Astrocyte (in vitro differentiated cells and primary cell): ENCODE results near the gene CBLC. TPM values are rescaled to one million over a fixed set of nuclear protein-coding genes. Genes with fewer than 3 reads are reported as not detected.

Experiments used
- DNase-seq: peaks from one replicate; pipeline ENCODE4 v3.0.0-alpha.2; 2010; ENCODE audit warnings: low read depth
- FAIRE-seq: peaks from 2 replicates; lab custom pipeline; 2011; peaks lifted over from hg19 to GRCh38; lab: Jason Lieb, UNC
- H2AFZ ChIP-seq: 2 replicates; pipeline ENCODE4 v1.6.0; 2012; ENCODE audit warnings: low read depth, low read length, inconsistent platforms
- H3K27ac ChIP-seq: 2 replicates; pipeline ENCODE4 v1.5.1; 2011; ENCODE audit warnings: low read depth, low read length, inconsistent platforms
- H3K27me3 ChIP-seq: 2 replicates; pipeline ENCODE4 v1.6.0; 2011; ENCODE audit warnings: low read length, inconsistent platforms; ENCODE audit not compliant: insufficient read depth
- H3K36me3 ChIP-seq: 2 replicates; pipeline ENCODE4 v1.5.1; 2011; ENCODE audit warnings: low read length, inconsistent platforms; ENCODE audit not compliant: insufficient read depth
- H3K4me1 ChIP-seq: 2 replicates; pipeline ENCODE4 v1.5.1; 2011; ENCODE audit warnings: low read length, inconsistent platforms; ENCODE audit not compliant: insufficient read depth
- H3K4me2 ChIP-seq: 2 replicates; pipeline ENCODE4 v1.6.0; 2012; ENCODE audit warnings: low read length, inconsistent platforms
- H3K4me3 ChIP-seq: 2 replicates; pipeline ENCODE4 v1.5.1; 2011; ENCODE audit warnings: low read depth, mild to moderate bottlenecking, low read length, inconsistent platforms; ENCODE audit not compliant: insufficient read depth
- H3K79me2 ChIP-seq: 2 replicates; pipeline ENCODE4 v1.6.0; 2012; ENCODE audit warnings: mild to moderate bottlenecking, low read length, inconsistent platforms; ENCODE audit not compliant: insufficient read depth
- H3K9ac ChIP-seq: 2 replicates; pipeline ENCODE4 v1.6.0; 2012; ENCODE audit warnings: mild to moderate bottlenecking, low read length, inconsistent platforms
- H3K9me3 ChIP-seq: 2 replicates; pipeline ENCODE4 v1.5.1; 2012; ENCODE audit warnings: low read depth, mild to moderate bottlenecking, low read length, inconsistent platforms; ENCODE audit not compliant: insufficient read depth
- H4K20me1 ChIP-seq: 2 replicates; pipeline ENCODE4 v1.6.0; 2012; ENCODE audit warnings: low read length, inconsistent platforms; ENCODE audit not compliant: insufficient read depth
- H3K27ac Mint-ChIP-seq: one replicate; pipeline ENCODE4 v1.8.0; 2021; ENCODE audit warnings: mild to moderate bottlenecking, mixed read lengths; ENCODE audit not compliant: unreplicated experiment
- H3K27me3 Mint-ChIP-seq: one replicate; pipeline ENCODE4 v1.8.0; 2021; ENCODE audit warnings: low read depth, mixed read lengths; ENCODE audit not compliant: unreplicated experiment
- H3K36me3 Mint-ChIP-seq: one replicate; pipeline ENCODE4 v1.8.0; 2021; ENCODE audit warnings: low read depth, mixed read lengths; ENCODE audit not compliant: unreplicated experiment
- H3K4me1 Mint-ChIP-seq: one replicate; pipeline ENCODE4 v1.8.0; 2021; ENCODE audit warnings: low read depth, mixed read lengths; ENCODE audit not compliant: unreplicated experiment
- H3K4me3 Mint-ChIP-seq: one replicate; pipeline ENCODE4 v1.8.0; 2021; ENCODE audit warnings: mild to moderate bottlenecking, moderate library complexity, mixed read lengths; ENCODE audit not compliant: unreplicated experiment
- H3K9me3 Mint-ChIP-seq: one replicate; pipeline ENCODE4 v1.8.0; 2021; ENCODE audit warnings: mild to moderate bottlenecking, mixed read lengths; ENCODE audit not compliant: unreplicated experiment
- CTCF ChIP-seq: IDR thresholded peaks from 2 replicates; pipeline ENCODE4 v1.5.1; 2011; ENCODE audit warnings: low read depth, mild to moderate bottlenecking, inconsistent platforms, low read length, moderate library complexity; ENCODE audit not compliant: insufficient read depth
- EZH2 ChIP-seq: IDR thresholded peaks from 2 replicates; pipeline ENCODE4 v1.6.1; 2012; ENCODE audit warnings: mild to moderate bottlenecking, low read length, inconsistent platforms; ENCODE audit not compliant: insufficient read depth
- total RNA-seq: library from RNA; stranded (reverse); gene quantifications from 2 replicates; pipeline ENCODE4 v1.2.1, GENCODE V29; 2021

Gene CBLC
- total RNA-seq, 1 donor from 2014 or later: not detected

GRCh38 chr19:44822177-44822576, 44.5 kb downstream of the CBLC start:
- H3K36me3 ChIP-seq: no peaks in the 10 kb centered on the region
- no peak overlapping the region for H3K4me2 ChIP-seq
- H3K36me3 Mint-ChIP-seq: peaks cover under 1% of the 10 kb centered on the region
- H3K9me3 Mint-ChIP-seq: peaks cover under 1% of the 10 kb centered on the region
- no peaks in the 10 kb centered on the region for H3K4me1 ChIP-seq
- no peaks in the 10 kb centered on the region for H3K9me3 ChIP-seq
- peaks cover 9% of the 10 kb centered on the region for H3K27me3 ChIP-seq
- TF ChIP-seq EZH2: no peak
- no peak for TF ChIP-seq CTCF
- no peaks in the 10 kb centered on the region for H4K20me1 ChIP-seq
- H3K27me3 Mint-ChIP-seq: peaks cover 42% of the 10 kb centered on the region
- H3K27ac ChIP-seq: no peak overlapping the region
- no peak for DNase-seq
- no peak overlapping the region for H2AFZ ChIP-seq
- no peak overlapping the region for H3K4me3 ChIP-seq
- no peak overlapping the region for H3K4me3 Mint-ChIP-seq
- no peak overlapping the region for H3K27ac Mint-ChIP-seq
- H3K9ac ChIP-seq: no peak overlapping the region
- no peaks in the 10 kb centered on the region for H3K79me2 ChIP-seq
- no peaks in the 10 kb centered on the region for H3K4me1 Mint-ChIP-seq
- no peak for FAIRE-seq

- Histone ChIP-seq H3K27ac (no peak overlapping the region), H3K4me2 (no peak overlapping the region), H3K36me3 (no peaks in the 10 kb centered on the region), H3K4me1 (no peaks in the 10 kb centered on the region), H3K27me3 (peaks cover 10% of the 10 kb centered on the region), H3K9ac (no peak overlapping the region), H3K79me2 (no peaks in the 10 kb centered on the region), H4K20me1 (no peaks in the 10 kb centered on the region), H2AFZ (no peak overlapping the region), H3K4me3 (no peak overlapping the region), H3K9me3 (no peaks in the 10 kb centered on the region)
- DNase-seq (no peak), FAIRE-seq (no peak)
- TF ChIP-seq EZH2 (no peak), CTCF (no peak)
- no peak overlapping the region for H3K27ac Mint-ChIP-seq
- H3K4me1 Mint-ChIP-seq: no peaks in the 10 kb centered on the region
- H3K9me3 Mint-ChIP-seq: no peaks in the 10 kb centered on the region
- no peaks in the 10 kb centered on the region for H3K36me3 Mint-ChIP-seq
- peaks cover 42% of the 10 kb centered on the region for H3K27me3 Mint-ChIP-seq
- H3K4me3 Mint-ChIP-seq: no peak overlapping the region
Measured at GRCh38 chr19:44822670-44823372, 45.1 kb downstream of the CBLC start.

GRCh38 chr19:44823373-44823698, 45.6 kb downstream of the CBLC start:
- no peaks in the 10 kb centered on the region for H3K4me1 Mint-ChIP-seq
- no peak overlapping the region for H3K4me3 Mint-ChIP-seq
- DNase-seq (no peak), FAIRE-seq (no peak)
- H3K27me3 Mint-ChIP-seq: peaks cover 39% of the 10 kb centered on the region
- Histone ChIP-seq H4K20me1 (no peaks in the 10 kb centered on the region), H3K9me3 (no peaks in the 10 kb centered on the region), H2AFZ (no peak overlapping the region), H3K4me2 (no peak overlapping the region), H3K36me3 (no peaks in the 10 kb centered on the region), H3K4me3 (no peak overlapping the region), H3K27me3 (peaks cover 10% of the 10 kb centered on the region), H3K9ac (no peak overlapping the region), H3K27ac (no peak overlapping the region), H3K4me1 (no peaks in the 10 kb centered on the region), H3K79me2 (no peaks in the 10 kb centered on the region)
- H3K9me3 Mint-ChIP-seq: no peaks in the 10 kb centered on the region
- H3K36me3 Mint-ChIP-seq: no peaks in the 10 kb centered on the region
- no peak overlapping the region for H3K27ac Mint-ChIP-seq
- TF ChIP-seq EZH2: no peak
- TF ChIP-seq CTCF: no peak
